GM18951 (cell line): ENCODE data around the gene NOL4L.
"Not testable (repeated sequence)": the region's sequence is repeated elsewhere in the genome, so short reads cannot be mapped to it uniquely, and the experiment has no call there.

Experiments
- POLR2A ChIP-seq: IDR thresholded peaks from 4 replicates; pipeline ENCODE4 v1.6.1; 2011; ENCODE audit warnings: mild to moderate bottlenecking; ENCODE audit not compliant: insufficient read length, insufficient read depth; ENCODE audit errors: extremely low read depth
- in situ Hi-C: fragments of 300-500 bp; cut with MboI; formaldehyde crosslinking; loops from one replicate; pipeline ENCODE4 v1.12.0; 2022; ENCODE audit warnings: low sequenced_read_pairs, mixed read lengths, inconsistent platforms; ENCODE audit not compliant: unreplicated experiment

Gene NOL4L

GRCh38 chr20:32496811-32497533 lies 88.2 kb downstream of the NOL4L start:
- in situ Hi-C loops = no loop called here
- TF ChIP-seq POLR2A = no peak

- in situ Hi-C loops = no loop called here
- no peak for TF ChIP-seq POLR2A
Measured at GRCh38 chr20:32495949-32496348, 89.2 kb downstream of the NOL4L start.

GRCh38 chr20:32495217-32495565 lies 89.9 kb downstream of the NOL4L start:
- no peak for TF ChIP-seq POLR2A
- in situ Hi-C loops = no loop called here

- in situ Hi-C loops = no loop called here
- TF ChIP-seq POLR2A = no peak
Measured at GRCh38 chr20:32494483-32495216, 90.5 kb downstream of the NOL4L start.

- in situ Hi-C loops = no loop called here
- TF ChIP-seq POLR2A = no peak
Measured at GRCh38 chr20:32493356-32493755, 91.8 kb downstream of the NOL4L start.

- in situ Hi-C loops = not testable (repeated sequence)
Measured at GRCh38 chr20:32491764-32492151, 93.4 kb downstream of the NOL4L start.

GRCh38 chr20:32490942-32491763 lies 94.0 kb downstream of the NOL4L start:
- in situ Hi-C loops = no loop called here
- TF ChIP-seq POLR2A = no peak

- in situ Hi-C loops = no loop called here
- TF ChIP-seq POLR2A = no peak
Measured at GRCh38 chr20:32488066-32488838, 96.9 kb downstream of the NOL4L start.

- TF ChIP-seq POLR2A = no peak
- in situ Hi-C loops = no loop called here
Measured at GRCh38 chr20:32487381-32487780, 97.8 kb downstream of the NOL4L start.

GRCh38 chr20:32485770-32486478 lies 99.2 kb downstream of the NOL4L start:
- no peak for TF ChIP-seq POLR2A
- in situ Hi-C loops = no loop called here

- in situ Hi-C loops = no loop called here
- no peak for TF ChIP-seq POLR2A
Measured at GRCh38 chr20:32484958-32485769, 100.0 kb downstream of the NOL4L start.

- no peak for TF ChIP-seq POLR2A
- in situ Hi-C loops = no loop called here
Measured at GRCh38 chr20:32484225-32484957, 100.7 kb downstream of the NOL4L start.
